NB4 (cell line): ENCODE results near the gene DIRAS1.

Experiments used
- DNase-seq: peaks from one replicate; pipeline ENCODE4 v3.0.0; 2010; ENCODE audit warnings: low read depth
- H3K4me3 ChIP-seq: one replicate; pipeline ENCODE4 v1.5.1; 2011; ENCODE audit warnings: mild to moderate bottlenecking, low read depth, low read length, moderate library complexity
- CTCF ChIP-seq: IDR thresholded peaks from one replicate; pipeline ENCODE4 v1.5.1; 2012; ENCODE audit warnings: low read depth, low read length
- MAX ChIP-seq: IDR thresholded peaks from 2 replicates; pipeline ENCODE4 v1.6.1; 2011; ENCODE audit warnings: low read depth, low read length
- MYC ChIP-seq: IDR thresholded peaks from 2 replicates; pipeline ENCODE4 v1.6.1; 2011; ENCODE audit warnings: low read depth, low read length
- POLR2A ChIP-seq: IDR thresholded peaks from 2 replicates; pipeline ENCODE4 v1.6.1; 2011; ENCODE audit warnings: mild to moderate bottlenecking; ENCODE audit not compliant: insufficient read length; ENCODE audit errors: extremely low read depth

Gene DIRAS1

GRCh38 chr19:2693492-2694160, 27.5 kb downstream of the DIRAS1 start:
- DNase-seq, result no peak
- no peak for TF ChIP-seq MYC
- no peak for TF ChIP-seq CTCF
- TF ChIP-seq POLR2A, result no peak
- TF ChIP-seq MAX, result no peak

GRCh38 chr19:2691951-2692350, 29.2 kb downstream of the DIRAS1 start:
- H3K4me3 ChIP-seq, result no peak overlapping the region
- DNase-seq, result no peak
- no peak for TF ChIP-seq MYC
- TF ChIP-seq POLR2A, result no peak
- no peak for TF ChIP-seq CTCF
- TF ChIP-seq MAX, result no peak

More at GRCh38 chr19:2693492-2694160, 27.5 kb downstream of the DIRAS1 start:
- no peak overlapping the region for H3K4me3 ChIP-seq

GRCh38 chr19:2690856-2691255, 30.3 kb downstream of the DIRAS1 start:
- TF ChIP-seq MAX, result no peak
- TF ChIP-seq POLR2A, result no peak
- TF ChIP-seq CTCF, result no peak
- TF ChIP-seq MYC, result no peak
- H3K4me3 ChIP-seq, result no peak overlapping the region
- no peak for DNase-seq

GRCh38 chr19:2686360-2686759, 34.8 kb downstream of the DIRAS1 start:
- no peak for DNase-seq
- no peak for TF ChIP-seq MAX
- no peak for TF ChIP-seq CTCF
- TF ChIP-seq POLR2A, result no peak
- no peak for TF ChIP-seq MYC
- H3K4me3 ChIP-seq, result no peak overlapping the region

- no peak for TF ChIP-seq CTCF
- no peak for TF ChIP-seq MAX
- no peak for TF ChIP-seq MYC
- TF ChIP-seq POLR2A, result no peak
- H3K4me3 ChIP-seq, result no peak overlapping the region
- DNase-seq, result no peak
Observed at GRCh38 chr19:2685204-2685704, 35.9 kb downstream of the DIRAS1 start.
